ENCODE results near the gene APOC4.
"Not testable (repeated sequence)": the region's sequence is repeated elsewhere in the genome, so short reads cannot be mapped to it uniquely, and the experiment has no call there.

APOC4 gene

DNA sequence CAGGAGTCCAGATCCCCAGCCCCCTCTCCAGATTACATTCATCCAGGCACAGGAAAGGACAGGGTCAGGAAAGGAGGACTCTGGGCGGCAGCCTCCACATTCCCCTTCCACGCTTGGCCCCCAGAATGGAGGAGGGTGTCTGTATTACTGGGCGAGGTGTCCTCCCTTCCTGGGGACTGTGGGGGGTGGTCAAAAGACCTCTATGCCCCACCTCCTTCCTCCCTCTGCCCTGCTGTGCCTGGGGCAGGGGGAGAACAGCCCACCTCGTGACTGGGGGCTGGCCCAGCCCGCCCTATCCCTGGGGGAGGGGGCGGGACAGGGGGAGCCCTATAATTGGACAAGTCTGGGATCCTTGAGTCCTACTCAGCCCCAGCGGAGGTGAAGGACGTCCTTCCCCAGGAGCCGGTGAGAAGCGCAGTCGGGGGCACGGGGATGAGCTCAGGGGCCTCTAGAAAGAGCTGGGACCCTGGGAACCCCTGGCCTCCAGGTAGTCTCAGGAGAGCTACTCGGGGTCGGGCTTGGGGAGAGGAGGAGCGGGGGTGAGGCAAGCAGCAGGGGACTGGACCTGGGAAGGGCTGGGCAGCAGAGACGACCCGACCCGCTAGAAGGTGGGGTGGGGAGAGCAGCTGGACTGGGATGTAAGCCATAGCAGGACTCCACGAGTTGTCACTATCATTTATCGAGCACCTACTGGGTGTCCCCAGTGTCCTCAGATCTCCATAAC, 36.4 kb upstream of the APOC4 start, which contains the start of gene APOE:
Gene APOE (plus strand): TSS at position 360 of the 724 bp plus-strand sequence. CDS start 829 bp downstream, outside the sequence.
- peak within 1 kb of the TSS; percentile 93 for H3K9ac ChIP-seq (ENCODE audit: low read depth, low read length)
- no peaks in the 10 kb centered on the region for H3K27me3 ChIP-seq (ENCODE audit: control insufficient read depth, insufficient read depth, low read length)
- H3K4me3 ChIP-seq (ENCODE audit: low read depth, low read length) = peak within 1 kb of the TSS; percentile 100
- H3K9me3 ChIP-seq (ENCODE audit: control insufficient read depth, insufficient read depth, low read length) = no peaks in the 10 kb centered on the region
- H3K36me3 ChIP-seq (ENCODE audit: control insufficient read depth, insufficient read depth, low read length) = peaks cover 42% of the 10 kb centered on the region
- H3K4me1 ChIP-seq (ENCODE audit: control insufficient read depth, insufficient read depth, low read length) = peaks cover 2% of the 10 kb centered on the region

DNA sequence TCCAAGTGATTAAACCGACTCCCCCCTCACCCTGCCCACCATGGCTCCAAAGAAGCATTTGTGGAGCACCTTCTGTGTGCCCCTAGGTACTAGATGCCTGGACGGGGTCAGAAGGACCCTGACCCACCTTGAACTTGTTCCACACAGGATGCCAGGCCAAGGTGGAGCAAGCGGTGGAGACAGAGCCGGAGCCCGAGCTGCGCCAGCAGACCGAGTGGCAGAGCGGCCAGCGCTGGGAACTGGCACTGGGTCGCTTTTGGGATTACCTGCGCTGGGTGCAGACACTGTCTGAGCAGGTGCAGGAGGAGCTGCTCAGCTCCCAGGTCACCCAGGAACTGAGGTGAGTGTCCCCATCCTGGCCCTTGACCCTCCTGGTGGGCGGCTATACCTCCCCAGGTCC, 34.4 kb upstream of the APOC4 start:
- peaks cover 32% of the 10 kb centered on the region for H3K36me3 ChIP-seq (ENCODE audit: control insufficient read depth, insufficient read depth, low read length)
- no peaks in the 10 kb centered on the region for H3K9me3 ChIP-seq (ENCODE audit: control insufficient read depth, insufficient read depth, low read length)
- H3K4me1 ChIP-seq (ENCODE audit: control insufficient read depth, insufficient read depth, low read length) = peaks cover 2% of the 10 kb centered on the region
- H3K9ac ChIP-seq (ENCODE audit: low read depth, low read length) = no peak overlapping the region
- H3K4me3 ChIP-seq (ENCODE audit: low read depth, low read length) = peak overlapping the region; percentile 100
- H3K27me3 ChIP-seq (ENCODE audit: control insufficient read depth, insufficient read depth, low read length) = no peaks in the 10 kb centered on the region

DNA sequence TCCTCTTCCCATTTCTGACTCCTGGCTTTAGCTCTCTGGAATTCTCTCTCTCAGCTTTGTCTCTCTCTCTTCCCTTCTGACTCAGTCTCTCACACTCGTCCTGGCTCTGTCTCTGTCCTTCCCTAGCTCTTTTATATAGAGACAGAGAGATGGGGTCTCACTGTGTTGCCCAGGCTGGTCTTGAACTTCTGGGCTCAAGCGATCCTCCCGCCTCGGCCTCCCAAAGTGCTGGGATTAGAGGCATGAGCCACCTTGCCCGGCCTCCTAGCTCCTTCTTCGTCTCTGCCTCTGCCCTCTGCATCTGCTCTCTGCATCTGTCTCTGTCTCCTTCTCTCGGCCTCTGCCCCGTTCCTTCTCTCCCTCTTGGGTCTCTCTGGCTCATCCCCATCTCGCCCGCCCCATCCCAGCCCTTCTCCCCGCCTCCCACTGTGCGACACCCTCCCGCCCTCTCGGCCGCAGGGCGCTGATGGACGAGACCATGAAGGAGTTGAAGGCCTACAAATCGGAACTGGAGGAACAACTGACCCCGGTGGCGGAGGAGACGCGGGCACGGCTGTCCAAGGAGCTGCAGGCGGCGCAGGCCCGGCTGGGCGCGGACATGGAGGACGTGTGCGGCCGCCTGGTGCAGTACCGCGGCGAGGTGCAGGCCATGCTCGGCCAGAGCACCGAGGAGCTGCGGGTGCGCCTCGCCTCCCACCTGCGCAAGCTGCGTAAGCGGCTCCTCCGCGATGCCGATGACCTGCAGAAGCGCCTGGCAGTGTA, 33.8 kb upstream of the APOC4 start:
- Histone ChIP-seq H3K9ac (ENCODE audit: low read depth, low read length) (no peak overlapping the region), H3K27me3 (ENCODE audit: control insufficient read depth, insufficient read depth, low read length) (no peaks in the 10 kb centered on the region), H3K4me3 (ENCODE audit: low read depth, low read length) (no peak overlapping the region), H3K4me1 (ENCODE audit: control insufficient read depth, insufficient read depth, low read length) (peaks cover 2% of the 10 kb centered on the region), H3K9me3 (ENCODE audit: control insufficient read depth, insufficient read depth, low read length) (no peaks in the 10 kb centered on the region), H3K36me3 (ENCODE audit: control insufficient read depth, insufficient read depth, low read length) (peaks cover 28% of the 10 kb centered on the region)

DNA sequence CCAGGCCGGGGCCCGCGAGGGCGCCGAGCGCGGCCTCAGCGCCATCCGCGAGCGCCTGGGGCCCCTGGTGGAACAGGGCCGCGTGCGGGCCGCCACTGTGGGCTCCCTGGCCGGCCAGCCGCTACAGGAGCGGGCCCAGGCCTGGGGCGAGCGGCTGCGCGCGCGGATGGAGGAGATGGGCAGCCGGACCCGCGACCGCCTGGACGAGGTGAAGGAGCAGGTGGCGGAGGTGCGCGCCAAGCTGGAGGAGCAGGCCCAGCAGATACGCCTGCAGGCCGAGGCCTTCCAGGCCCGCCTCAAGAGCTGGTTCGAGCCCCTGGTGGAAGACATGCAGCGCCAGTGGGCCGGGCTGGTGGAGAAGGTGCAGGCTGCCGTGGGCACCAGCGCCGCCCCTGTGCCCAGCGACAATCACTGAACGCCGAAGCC, 33.2 kb upstream of the APOC4 start:
- Histone ChIP-seq H3K9me3 (ENCODE audit: control insufficient read depth, insufficient read depth, low read length) (no peaks in the 10 kb centered on the region), H3K4me1 (ENCODE audit: control insufficient read depth, insufficient read depth, low read length) (peaks cover 2% of the 10 kb centered on the region), H3K27me3 (ENCODE audit: control insufficient read depth, insufficient read depth, low read length) (no peaks in the 10 kb centered on the region), H3K4me3 (ENCODE audit: low read depth, low read length) (no peak overlapping the region), H3K36me3 (ENCODE audit: control insufficient read depth, insufficient read depth, low read length) (peaks cover 28% of the 10 kb centered on the region), H3K9ac (ENCODE audit: low read depth, low read length) (no peak overlapping the region)

DNA sequence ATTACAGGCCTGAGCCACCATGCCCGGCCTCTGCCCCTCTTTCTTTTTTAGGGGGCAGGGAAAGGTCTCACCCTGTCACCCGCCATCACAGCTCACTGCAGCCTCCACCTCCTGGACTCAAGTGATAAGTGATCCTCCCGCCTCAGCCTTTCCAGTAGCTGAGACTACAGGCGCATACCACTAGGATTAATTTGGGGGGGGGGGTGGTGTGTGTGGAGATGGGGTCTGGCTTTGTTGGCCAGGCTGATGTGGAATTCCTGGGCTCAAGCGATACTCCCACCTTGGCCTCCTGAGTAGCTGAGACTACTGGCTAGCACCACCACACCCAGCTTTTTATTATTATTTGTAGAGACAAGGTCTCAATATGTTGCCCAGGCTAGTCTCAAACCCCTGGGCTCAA, 32.3 kb upstream of the APOC4 start:
- peaks cover 28% of the 10 kb centered on the region for H3K36me3 ChIP-seq (ENCODE audit: control insufficient read depth, insufficient read depth, low read length)
- H3K4me1 ChIP-seq (ENCODE audit: control insufficient read depth, insufficient read depth, low read length) = no peaks in the 10 kb centered on the region
- no peaks in the 10 kb centered on the region for H3K27me3 ChIP-seq (ENCODE audit: control insufficient read depth, insufficient read depth, low read length)
- H3K9ac ChIP-seq (ENCODE audit: low read depth, low read length) = no peak overlapping the region
- H3K9me3 ChIP-seq (ENCODE audit: control insufficient read depth, insufficient read depth, low read length) = no peaks in the 10 kb centered on the region
- no peak overlapping the region for H3K4me3 ChIP-seq (ENCODE audit: low read depth, low read length)

DNA sequence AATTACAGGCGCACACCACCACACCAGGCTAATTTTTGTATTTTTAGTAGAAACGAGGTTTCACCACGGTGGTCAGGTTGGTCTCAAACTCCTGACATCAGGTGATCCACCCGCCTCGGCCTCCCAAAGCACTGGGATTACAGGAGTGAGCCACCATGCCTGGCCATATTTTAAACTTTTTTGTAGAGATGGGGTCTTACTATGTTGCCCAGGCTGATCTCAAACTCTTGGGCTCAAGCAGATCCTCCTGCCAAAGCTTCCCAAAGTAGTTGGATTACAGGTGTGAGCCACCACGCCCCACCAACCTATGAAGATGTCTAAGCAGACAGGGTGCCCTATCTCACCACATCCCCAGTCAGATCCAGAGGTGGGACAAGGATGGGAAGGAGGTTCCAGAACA, 30.1 kb upstream of the APOC4 start:
- not testable (repeated sequence) for H3K9me3 ChIP-seq (ENCODE audit: control insufficient read depth, insufficient read depth, low read length); H3K4me3 ChIP-seq (ENCODE audit: low read depth, low read length); H3K4me1 ChIP-seq (ENCODE audit: control insufficient read depth, insufficient read depth, low read length); H3K9ac ChIP-seq (ENCODE audit: low read depth, low read length); H3K27me3 ChIP-seq (ENCODE audit: control insufficient read depth, insufficient read depth, low read length)
- peaks cover 28% of the 10 kb centered on the region for H3K36me3 ChIP-seq (ENCODE audit: control insufficient read depth, insufficient read depth, low read length)

DNA sequence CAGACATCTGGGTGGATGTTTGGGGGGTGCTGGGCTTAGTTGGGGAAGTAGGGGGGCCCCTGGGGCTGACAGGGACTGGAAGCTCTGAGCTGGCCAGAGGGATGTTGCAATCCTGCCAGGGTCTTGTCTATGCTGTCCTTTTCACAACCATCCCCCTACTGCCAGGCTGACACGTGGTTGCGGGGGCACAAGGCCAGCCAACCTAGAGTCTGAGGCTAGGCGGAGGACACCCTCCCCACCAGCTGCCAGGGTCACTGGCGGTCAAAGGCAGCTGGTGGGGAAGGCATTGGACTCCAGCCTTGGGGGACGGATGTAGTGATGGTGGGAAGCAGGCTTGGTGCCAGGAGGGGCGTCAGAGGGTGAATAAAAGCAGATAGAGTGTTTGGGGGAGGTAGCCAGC, 29.2 kb upstream of the APOC4 start:
- Histone ChIP-seq H3K27me3 (ENCODE audit: control insufficient read depth, insufficient read depth, low read length) (no peaks in the 10 kb centered on the region), H3K9ac (ENCODE audit: low read depth, low read length) (no peak overlapping the region), H3K9me3 (ENCODE audit: control insufficient read depth, insufficient read depth, low read length) (no peaks in the 10 kb centered on the region), H3K4me3 (ENCODE audit: low read depth, low read length) (no peak overlapping the region), H3K4me1 (ENCODE audit: control insufficient read depth, insufficient read depth, low read length) (no peaks in the 10 kb centered on the region), H3K36me3 (ENCODE audit: control insufficient read depth, insufficient read depth, low read length) (peaks cover 19% of the 10 kb centered on the region)

DNA sequence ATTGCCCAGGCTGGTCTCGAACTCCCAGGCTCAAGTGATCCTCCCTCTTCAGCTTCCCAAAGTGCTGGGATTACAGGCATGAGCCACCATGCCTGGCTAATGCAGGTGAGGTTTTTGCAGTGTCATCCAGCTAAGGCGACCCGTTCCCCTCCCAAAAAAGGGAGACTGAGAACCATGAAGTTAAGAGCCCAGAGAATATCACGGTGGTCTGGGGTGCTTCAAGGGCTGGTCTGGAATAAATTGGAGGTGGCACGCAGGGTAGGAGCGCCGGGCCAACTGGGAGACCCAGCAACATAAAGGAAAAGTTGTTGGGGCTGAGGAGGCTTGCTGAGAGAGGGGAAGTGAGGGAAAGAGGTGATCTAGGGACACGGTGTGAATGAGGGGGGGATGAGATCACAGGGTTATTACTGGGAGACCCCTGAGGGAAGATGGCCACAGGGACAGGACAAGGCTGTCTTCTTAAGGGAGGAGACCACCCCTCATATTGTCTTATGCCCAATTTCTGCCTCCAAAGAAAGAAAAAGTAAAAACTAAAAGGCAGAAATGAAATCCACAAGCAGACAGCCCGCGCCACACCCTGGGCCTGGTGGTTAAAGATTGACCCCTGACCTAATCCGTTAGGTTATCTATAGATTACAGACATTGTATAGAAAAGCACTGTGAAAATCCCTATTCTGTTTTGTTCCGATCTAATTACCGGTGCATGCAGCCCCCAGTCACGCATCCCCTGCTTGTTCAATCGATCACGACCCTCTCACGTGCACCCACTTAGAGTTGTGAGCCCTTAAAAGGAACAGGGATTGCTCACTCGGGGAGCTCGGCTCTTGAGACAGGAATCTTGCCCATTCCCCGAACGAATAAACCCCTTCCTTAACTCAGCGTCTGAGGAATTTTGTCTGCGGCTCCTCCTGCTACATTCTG, 28.3 kb upstream of the APOC4 start:
- H3K9ac ChIP-seq (ENCODE audit: low read depth, low read length) = peak overlapping the region; percentile 88
- peak overlapping the region; percentile 74 for H3K4me3 ChIP-seq (ENCODE audit: low read depth, low read length)
- H3K9me3 ChIP-seq (ENCODE audit: control insufficient read depth, insufficient read depth, low read length); H3K4me1 ChIP-seq (ENCODE audit: control insufficient read depth, insufficient read depth, low read length); H3K36me3 ChIP-seq (ENCODE audit: control insufficient read depth, insufficient read depth, low read length); H3K27me3 ChIP-seq (ENCODE audit: control insufficient read depth, insufficient read depth, low read length): not testable (repeated sequence)

DNA sequence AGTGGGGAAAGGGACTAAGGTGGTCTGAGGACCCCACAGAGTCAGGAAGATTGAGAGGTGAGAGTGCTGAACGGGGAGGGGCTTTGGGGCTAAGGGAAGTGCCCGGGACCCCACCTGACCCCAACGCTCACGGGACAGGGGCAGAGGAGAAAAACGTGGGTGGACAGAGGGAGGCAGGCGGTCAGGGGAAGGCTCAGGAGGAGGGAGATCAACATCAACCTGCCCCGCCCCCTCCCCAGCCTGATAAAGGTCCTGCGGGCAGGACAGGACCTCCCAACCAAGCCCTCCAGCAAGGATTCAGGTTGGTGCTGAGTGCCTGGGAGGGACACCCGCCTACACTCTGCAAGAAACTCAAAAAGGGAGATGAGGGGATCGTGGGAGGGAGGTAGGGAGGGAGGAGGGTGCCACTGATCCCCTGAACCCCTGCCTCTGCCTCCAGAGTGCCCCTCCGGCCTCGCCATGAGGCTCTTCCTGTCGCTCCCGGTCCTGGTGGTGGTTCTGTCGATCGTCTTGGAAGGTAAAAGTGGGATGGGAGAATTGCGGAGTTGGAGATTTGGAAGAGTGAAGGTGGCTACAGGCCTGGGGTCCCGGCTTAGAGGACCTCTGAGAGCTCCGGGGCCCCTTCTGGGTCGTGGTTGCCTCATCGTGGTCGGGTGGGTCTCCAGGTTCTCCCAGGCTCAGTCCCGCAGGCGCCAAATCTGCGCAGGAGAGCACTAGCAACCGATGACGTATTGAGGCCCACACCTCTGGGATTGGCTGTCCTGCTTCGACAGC, 27.4 kb upstream of the APOC4 start, which contains the start of gene APOC1:
Gene APOC1 (plus strand): TSS at position 176 of the 774 bp plus-strand sequence. CDS start 284 bp downstream, at position 460.
- not testable (repeated sequence) for H3K9me3 ChIP-seq (ENCODE audit: control insufficient read depth, insufficient read depth, low read length); H3K36me3 ChIP-seq (ENCODE audit: control insufficient read depth, insufficient read depth, low read length); H3K27me3 ChIP-seq (ENCODE audit: control insufficient read depth, insufficient read depth, low read length); H3K4me1 ChIP-seq (ENCODE audit: control insufficient read depth, insufficient read depth, low read length)
- H3K9ac ChIP-seq (ENCODE audit: low read depth, low read length) = peak within 1 kb of the TSS; percentile 88
- H3K4me3 ChIP-seq (ENCODE audit: low read depth, low read length) = peak within 1 kb of the TSS; percentile 74

DNA sequence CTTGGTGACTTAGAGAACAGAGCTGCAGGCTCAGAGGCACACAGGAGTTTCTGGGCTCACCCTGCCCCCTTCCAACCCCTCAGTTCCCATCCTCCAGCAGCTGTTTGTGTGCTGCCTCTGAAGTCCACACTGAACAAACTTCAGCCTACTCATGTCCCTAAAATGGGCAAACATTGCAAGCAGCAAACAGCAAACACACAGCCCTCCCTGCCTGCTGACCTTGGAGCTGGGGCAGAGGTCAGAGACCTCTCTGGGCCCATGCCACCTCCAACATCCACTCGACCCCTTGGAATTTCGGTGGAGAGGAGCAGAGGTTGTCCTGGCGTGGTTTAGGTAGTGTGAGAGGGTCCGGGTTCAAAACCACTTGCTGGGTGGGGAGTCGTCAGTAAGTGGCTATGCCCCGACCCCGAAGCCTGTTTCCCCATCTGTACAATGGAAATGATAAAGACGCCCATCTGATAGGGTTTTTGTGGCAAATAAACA, 17.8 kb upstream of the APOC4 start:
- Histone ChIP-seq H3K9me3 (ENCODE audit: control insufficient read depth, insufficient read depth, low read length) (no peaks in the 10 kb centered on the region), H3K4me1 (ENCODE audit: control insufficient read depth, insufficient read depth, low read length) (no peaks in the 10 kb centered on the region), H3K36me3 (ENCODE audit: control insufficient read depth, insufficient read depth, low read length) (no peaks in the 10 kb centered on the region), H3K4me3 (ENCODE audit: low read depth, low read length) (no peak overlapping the region), H3K27me3 (ENCODE audit: control insufficient read depth, insufficient read depth, low read length) (no peaks in the 10 kb centered on the region), H3K9ac (ENCODE audit: low read depth, low read length) (no peak overlapping the region)
